HUDEP-2 (cell line): ENCODE measurements around the gene MUSK.
A peak's percentile ranks its signal among the peaks of the same experiment; 100 is the strongest.
"Not testable (repeated sequence)": the region's sequence is repeated elsewhere in the genome, so short reads cannot be mapped to it uniquely, and the experiment has no call there.

Experiments used
- DNase-seq, 76 experiments: peaks; one replicate each; lab custom pipeline; 2025; ENCODE audit not compliant: unreplicated experiment in 76 of 76; lab: John Stamatoyannopoulos, UW

MUSK gene

DNA sequence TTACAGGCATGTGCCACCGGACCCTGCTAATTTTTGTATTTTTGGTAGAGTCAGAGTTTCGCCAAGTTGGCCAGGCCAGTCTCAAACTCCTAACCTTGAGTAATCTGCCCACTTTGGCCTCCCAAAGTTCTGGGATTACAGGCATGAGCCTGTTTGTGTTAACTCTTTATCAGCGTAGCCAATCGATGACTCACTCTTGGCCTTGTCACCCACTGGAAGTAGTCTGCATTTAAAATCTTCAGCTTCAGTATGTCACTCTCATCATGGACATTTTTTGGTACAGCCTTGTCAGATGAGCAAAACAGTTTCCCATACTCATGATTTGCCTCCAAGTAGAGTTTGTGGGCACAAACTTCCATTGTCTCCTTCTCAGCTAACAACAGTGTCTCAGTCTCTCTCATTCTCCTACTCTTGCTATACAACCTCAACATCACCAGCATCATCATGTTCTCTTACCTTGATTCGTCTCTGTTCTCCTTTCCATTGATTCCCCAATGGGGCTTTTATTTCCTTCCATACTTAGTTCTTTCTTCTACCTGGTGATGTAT is 22.5 kb downstream of the MUSK start:
- DNase-seq: peak in 1 of 76 experiments; percentile 2

DNA sequence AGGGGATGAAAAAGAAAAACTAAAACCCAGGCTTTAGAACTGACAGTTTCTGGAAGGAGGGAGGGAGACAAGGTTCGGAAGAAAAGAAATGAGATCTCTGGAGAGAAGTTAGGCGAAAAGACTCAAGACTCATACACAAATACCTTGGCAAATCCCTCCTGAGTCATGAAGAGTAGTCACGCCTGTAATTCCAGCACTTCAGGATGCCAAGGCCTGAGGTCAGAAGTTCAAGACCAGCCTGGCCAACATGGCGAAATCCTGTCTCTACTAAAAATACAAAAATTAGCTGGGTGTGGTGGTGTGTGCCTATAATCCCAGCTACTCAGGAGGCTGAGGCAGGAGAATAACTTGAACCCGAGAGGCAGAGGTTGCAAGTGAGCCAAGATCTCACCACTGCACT is 27.3 kb downstream of the MUSK start:
- not testable (repeated sequence) for DNase-seq

DNA sequence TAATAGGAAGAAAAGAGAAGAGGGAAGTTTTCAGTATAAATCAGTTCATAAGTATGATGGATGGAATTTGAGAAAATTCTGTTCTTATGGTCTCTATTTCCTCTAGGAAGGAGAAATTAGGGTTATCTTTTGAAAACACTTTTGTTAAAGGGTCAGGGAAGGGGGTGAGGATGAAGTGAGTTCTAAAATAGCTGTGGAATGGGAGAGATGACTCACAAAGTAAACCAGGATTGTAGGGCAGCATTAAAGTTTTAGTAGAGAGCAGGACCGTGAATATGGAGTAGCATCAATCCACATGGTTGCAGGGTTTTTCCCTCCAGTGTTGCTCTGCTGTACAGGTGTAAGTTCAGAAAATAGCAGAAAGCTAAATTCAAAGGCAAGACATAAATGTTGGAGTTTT is 32.4 kb downstream of the MUSK start:
- no peak for DNase-seq

DNA sequence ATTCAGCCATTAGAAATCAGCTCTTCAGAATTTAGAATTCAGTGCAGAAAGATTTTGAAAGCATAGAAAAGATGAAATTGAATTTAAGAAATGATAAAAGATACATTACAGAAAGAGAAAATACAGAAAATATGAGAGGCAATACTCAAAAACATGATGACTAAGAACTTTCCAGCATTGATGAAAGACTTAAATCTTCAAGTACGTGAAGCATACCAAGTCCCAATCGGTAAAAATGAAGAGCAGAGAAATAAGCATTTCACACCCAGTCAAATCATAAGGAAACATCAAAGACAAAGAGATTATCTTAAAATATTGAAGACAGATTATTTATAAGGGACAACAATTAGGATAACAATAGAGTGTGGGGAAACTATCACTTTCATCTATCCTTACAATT is 35.1 kb downstream of the MUSK start:
- no peak for DNase-seq

- no peak for DNase-seq
These were observed 38.8 kb downstream of the MUSK start for GRCh38 chr9:110707419-110707818.

DNA sequence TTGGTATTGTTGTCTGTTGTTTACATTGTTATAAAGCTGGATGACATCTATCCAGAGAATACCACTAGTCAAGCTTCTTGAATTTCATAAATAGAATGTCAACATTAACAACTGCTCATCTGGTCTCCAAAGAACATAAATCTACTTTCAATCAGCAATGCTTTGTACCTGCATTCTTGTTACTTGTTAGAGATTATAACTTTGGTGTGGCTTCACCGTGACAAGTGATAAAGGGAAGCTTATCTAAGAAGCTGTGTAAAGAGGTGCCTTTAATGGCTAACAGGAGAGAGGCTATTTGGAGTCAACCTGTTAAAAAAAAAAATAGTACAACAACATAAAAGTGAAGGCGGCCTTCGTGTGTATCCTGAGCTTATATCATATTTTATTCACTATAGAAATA is 41.8 kb downstream of the MUSK start:
- DNase-seq: no peak

DNA sequence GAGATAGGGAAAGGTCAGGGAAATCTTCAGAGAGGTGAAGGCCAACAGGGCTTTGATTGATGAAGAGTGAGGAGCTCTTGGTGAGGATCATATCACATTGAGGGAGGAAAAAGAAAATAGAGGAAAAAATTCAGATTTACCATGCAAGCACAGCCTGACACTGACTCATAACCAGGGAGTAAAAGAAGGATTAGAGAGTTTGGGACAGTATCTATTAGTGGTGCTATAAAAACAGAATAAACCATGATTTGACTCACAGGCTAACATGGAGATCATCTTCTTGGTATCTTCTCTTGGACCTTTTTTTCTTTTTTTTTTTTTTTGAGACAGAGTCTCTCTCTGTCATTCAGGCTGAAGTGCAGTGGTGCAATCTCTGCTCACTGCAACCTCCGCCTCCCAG is 44.4 kb downstream of the MUSK start:
- DNase-seq: no peak

DNA sequence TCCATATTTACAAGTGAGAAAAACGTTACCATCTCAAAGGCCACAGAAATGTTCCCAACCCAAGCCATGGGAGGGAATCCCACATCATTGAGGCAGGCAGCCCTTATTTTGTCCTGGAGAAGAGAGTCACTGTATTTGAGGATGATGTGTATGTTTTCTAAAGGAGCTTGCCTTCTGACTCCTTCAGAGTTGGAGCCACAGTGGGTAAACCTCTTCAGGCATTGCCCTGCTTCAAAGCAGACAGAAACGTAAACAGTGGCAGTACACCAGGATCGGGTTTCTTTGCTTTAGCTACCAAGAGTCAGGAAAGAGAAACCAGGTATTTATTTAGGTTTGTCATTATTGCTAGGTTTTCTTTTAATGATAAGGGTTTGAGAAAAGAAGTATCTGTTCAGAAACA is 45.7 kb downstream of the MUSK start:
- no peak for DNase-seq

DNA sequence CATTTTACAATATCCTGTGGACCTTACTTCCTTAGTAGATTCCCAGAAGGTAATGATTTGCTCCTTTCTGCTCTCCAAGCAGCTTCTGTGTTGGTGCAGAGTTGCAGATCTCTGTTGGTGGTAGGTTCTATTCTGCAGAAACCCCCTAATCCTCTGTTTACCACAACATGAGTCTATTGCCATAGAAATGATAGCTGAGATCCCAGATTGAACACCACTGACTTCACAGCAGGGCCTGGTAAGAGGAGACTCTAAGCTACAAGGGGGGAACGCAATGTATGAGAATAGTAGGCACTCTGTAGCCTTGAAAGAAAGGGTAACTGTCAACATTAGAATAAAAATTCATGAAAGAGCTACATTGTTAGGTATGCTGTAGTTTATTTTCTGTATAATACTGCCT is 59.5 kb downstream of the MUSK start:
- DNase-seq: no peak

DNA sequence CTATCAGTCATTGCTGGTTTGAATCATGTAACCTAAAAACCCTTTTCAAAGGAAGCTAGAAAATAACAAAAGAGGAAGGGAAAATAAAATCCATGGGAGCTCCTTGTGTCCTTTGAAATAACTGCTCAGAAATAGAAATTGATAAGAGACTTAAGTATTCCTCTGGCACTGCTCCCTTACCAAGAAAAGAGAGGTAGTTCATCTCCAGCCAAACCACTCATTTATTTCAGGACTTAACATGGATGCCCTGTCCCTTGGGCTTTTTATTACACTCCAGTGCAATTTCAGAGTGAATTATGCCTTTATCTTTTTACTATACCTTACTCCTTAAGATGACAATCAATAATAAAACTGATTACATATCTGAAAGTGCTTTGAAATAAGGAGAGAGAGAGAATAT is 61.0 kb downstream of the MUSK start:
- no peak for DNase-seq

- DNase-seq: no peak
These were observed 62.9 kb downstream of the MUSK start for GRCh38 chr9:110731437-110732028.

GRCh38 chr9:110738982-110739381 is 70.4 kb downstream of the MUSK start:
- DNase-seq: no peak

- no peak for DNase-seq
These were observed 74.3 kb downstream of the MUSK start for GRCh38 chr9:110742741-110743371.

- DNase-seq: no peak
These were observed 76.3 kb downstream of the MUSK start for GRCh38 chr9:110744715-110745384.

DNA sequence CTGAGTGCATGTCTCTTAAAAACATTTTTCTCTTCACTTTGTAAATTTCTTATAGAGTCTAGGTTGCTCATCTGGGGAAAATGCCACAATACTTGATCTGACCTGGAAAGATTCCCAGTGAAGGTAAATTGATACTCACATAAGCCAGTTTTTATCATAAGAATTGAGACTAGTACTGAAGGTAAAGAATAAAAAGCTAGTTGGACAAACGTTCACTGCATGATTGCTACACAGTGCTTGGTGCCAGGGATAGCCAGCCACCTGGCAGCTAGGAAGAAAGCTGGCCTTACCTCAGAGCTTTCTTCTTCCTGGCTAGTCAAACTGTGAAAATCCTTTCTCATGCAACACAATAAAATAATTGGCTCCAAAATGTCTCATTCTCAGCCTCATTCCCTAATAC is 77.1 kb downstream of the MUSK start:
- DNase-seq: no peak

DNA sequence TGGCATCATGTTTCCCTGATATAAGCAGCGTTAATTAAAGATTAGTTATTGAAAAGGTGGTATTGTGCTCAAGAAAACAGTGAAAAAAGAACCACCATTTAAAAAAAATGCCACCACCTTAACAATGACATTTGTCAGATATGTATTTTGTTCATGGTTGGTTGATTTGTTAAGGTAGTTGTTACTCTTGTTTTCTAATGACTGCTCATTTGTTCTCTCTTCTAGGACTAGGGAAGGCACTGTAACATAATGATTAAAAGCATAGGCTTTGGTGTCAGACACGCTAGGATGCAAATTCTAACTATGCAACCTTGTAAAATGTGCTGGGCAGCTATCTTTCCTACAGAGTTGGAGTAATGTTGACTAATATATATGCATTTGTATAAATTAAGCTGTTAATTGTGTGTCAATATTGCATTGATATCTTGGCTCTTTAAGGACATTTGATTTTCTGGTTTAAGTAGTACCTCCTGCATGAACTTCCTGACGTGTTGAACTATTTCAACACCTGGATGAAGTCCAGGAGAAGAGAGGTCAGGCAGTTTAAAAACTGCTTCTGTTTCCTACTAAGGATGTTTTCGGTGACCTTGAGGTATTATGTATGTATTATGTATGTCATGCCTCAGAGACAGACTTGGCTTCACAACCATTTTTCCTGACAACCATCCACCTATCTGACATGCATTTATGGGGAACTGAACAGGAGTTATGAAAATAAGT is 77.8 kb downstream of the MUSK start:
- no peak for DNase-seq

- DNase-seq: no peak
These were observed 79.8 kb downstream of the MUSK start for GRCh38 chr9:110748251-110748893.

- no peak for DNase-seq
These were observed 81.7 kb downstream of the MUSK start for GRCh38 chr9:110750272-110750671.

GRCh38 chr9:110751971-110752370 is 83.4 kb downstream of the MUSK start:
- no peak for DNase-seq

- DNase-seq: no peak
These were observed 84.2 kb downstream of the MUSK start for GRCh38 chr9:110752766-110753165.

GRCh38 chr9:110753731-110754231 is 85.2 kb downstream of the MUSK start:
- DNase-seq: no peak
